H4 (cell line): ENCODE results near the gene PLIN4. TPM values are rescaled to one million over a fixed set of nuclear protein-coding genes. Genes with fewer than 3 reads are reported as not detected.

Source experiments
- DNase-seq: peaks from one replicate; pipeline ENCODE4 v3.0.0-alpha.2; 2015; ENCODE audit warnings: low spot score
- total RNA-seq: library from RNA; depleted of rRNA; stranded (reverse); fragments of >200 nt; shearing (Covaris generic); gene quantifications from 2 replicates; pipeline ENCODE4 v1.2.3, GENCODE V29; 2014

The PLIN4 gene
- total RNA-seq, 1 experiment from 2014 or later: 0.75 TPM

GRCh38 chr19:4507150-4507452, 11.2 kb downstream of the PLIN4 start:
- no peak for DNase-seq

- no peak for DNase-seq
These were observed 11.7 kb downstream of the PLIN4 start for GRCh38 chr19:4506449-4507149.

- no peak for DNase-seq
These were observed 12.5 kb downstream of the PLIN4 start for GRCh38 chr19:4505570-4506448.

GRCh38 chr19:4504891-4505569, 13.3 kb downstream of the PLIN4 start:
- no peak for DNase-seq

GRCh38 chr19:4504297-4504701, 14.0 kb downstream of the PLIN4 start:
- DNase-seq: no peak

- no peak for DNase-seq
These were observed 14.5 kb downstream of the PLIN4 start for GRCh38 chr19:4503825-4504170.

- DNase-seq: no peak
These were observed 15.0 kb downstream of the PLIN4 start for GRCh38 chr19:4503132-4503824.

GRCh38 chr19:4502282-4503131, 15.8 kb downstream of the PLIN4 start:
- no peak for DNase-seq

- no peak for DNase-seq
These were observed 16.6 kb downstream of the PLIN4 start for GRCh38 chr19:4501691-4502090.

GRCh38 chr19:4500841-4501591, 17.3 kb downstream of the PLIN4 start:
- DNase-seq: no peak

GRCh38 chr19:4499855-4500254, 18.4 kb downstream of the PLIN4 start:
- DNase-seq: no peak

GRCh38 chr19:4499318-4499717, 19.0 kb downstream of the PLIN4 start:
- DNase-seq: no peak

GRCh38 chr19:4498694-4499093, 19.6 kb downstream of the PLIN4 start:
- DNase-seq: no peak

- DNase-seq: no peak
These were observed 20.4 kb downstream of the PLIN4 start for GRCh38 chr19:4497770-4498389.

GRCh38 chr19:4496304-4496703, 22.0 kb downstream of the PLIN4 start:
- DNase-seq: no peak

- DNase-seq: no peak
These were observed 22.8 kb downstream of the PLIN4 start for GRCh38 chr19:4495471-4495870.

GRCh38 chr19:4494691-4495064, 23.6 kb downstream of the PLIN4 start:
- DNase-seq: no peak

GRCh38 chr19:4493929-4494690, 24.2 kb downstream of the PLIN4 start:
- no peak for DNase-seq
